Stimulated activated CD8-positive, alpha-beta memory T cell treated with anti-CD3 and anti-CD28 coated beads, Interleukin-7, amount 100 ng/mL, for 24 hours (primary cell): ENCODE data around the gene ZNF157.

ENCODE experiments used
- DNase-seq: peaks from one replicate; pipeline ENCODE4 v3.0.0-alpha.2; 2020; ENCODE audit warnings: low read depth

ZNF157 gene

GRCh38 chrX:47447607-47448006 is 77.2 kb downstream of the ZNF157 start:
- no peak for DNase-seq

GRCh38 chrX:47448165-47448806 is 77.9 kb downstream of the ZNF157 start:
- no peak for DNase-seq

DNA sequence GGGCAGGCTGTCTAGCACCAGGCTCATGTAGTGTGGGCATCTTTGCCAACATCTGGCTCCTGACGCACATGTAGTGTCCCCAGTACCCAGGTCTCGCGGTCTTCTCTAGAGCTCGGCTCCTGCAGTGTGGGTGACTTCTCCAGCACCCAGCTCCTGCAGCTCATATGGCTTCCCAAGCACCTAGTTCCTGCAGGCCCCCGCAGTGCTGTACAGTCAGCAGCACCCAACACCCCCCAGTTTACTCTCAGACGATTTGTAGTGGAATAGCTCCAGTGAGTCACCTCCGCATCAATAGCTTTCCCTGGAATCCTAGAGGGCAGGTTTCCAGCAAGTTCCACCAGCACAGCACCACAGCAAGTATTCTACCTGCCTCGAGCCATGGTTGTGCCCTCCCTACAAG is 81.7 kb downstream of the ZNF157 start:
- no peak for DNase-seq

- no peak for DNase-seq
Observed at GRCh38 chrX:47456080-47456479, 85.7 kb downstream of the ZNF157 start.

DNA sequence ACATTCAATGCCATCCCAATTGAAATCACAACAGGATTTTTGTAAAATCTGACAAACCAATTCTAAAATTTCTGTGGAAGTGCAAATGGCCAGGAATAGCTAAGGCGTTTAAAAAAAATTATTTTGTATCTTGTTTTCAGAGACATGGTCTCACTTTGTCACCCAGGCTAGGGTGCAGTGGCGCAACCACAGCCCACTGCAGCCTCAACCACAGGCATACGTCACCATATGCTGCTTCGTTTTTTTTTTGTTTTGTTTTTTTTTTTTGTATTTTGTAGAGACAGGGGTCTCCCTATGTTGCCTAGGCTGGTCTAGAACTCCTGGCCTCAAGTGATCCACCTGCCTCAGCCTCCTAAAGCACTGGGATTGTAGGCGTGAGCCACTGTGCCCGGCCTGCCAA is 88.2 kb downstream of the ZNF157 start:
- DNase-seq: no peak

- DNase-seq: no peak
Observed at GRCh38 chrX:47460561-47460960, 90.2 kb downstream of the ZNF157 start.
